ENCODE results near the gene ZDHHC4.

ZDHHC4 gene

GRCh38 chr7:6606866-6607583, 29.8 kb downstream of the ZDHHC4 start:
- DNase-seq (ENCODE audit: low read depth) = no peak

GRCh38 chr7:6607651-6608051, 30.4 kb downstream of the ZDHHC4 start:
- DNase-seq (ENCODE audit: low read depth) = no peak

GRCh38 chr7:6608081-6608480, 30.8 kb downstream of the ZDHHC4 start:
- no peak for DNase-seq (ENCODE audit: low read depth)

DNA sequence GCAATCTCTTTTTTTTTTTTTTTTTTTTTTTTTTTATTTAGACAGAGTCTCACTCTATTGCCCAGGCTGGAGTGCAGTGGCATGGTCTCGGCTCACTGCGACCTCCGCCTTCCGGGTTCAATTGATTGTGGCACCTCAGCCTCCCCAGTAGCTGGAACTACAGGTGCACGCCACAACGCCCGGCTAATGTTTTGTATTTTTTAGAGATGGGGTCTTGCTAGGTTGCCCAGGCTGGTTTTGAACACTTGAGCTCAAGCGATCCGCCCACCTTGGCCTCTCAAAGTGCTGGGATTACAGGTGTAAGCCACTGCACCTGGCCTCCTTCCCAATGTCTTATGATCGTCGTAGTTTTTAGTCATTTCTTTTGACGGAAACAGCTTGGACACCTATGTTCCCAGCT, 31.5 kb downstream of the ZDHHC4 start:
- no peak for DNase-seq (ENCODE audit: low read depth)

DNA sequence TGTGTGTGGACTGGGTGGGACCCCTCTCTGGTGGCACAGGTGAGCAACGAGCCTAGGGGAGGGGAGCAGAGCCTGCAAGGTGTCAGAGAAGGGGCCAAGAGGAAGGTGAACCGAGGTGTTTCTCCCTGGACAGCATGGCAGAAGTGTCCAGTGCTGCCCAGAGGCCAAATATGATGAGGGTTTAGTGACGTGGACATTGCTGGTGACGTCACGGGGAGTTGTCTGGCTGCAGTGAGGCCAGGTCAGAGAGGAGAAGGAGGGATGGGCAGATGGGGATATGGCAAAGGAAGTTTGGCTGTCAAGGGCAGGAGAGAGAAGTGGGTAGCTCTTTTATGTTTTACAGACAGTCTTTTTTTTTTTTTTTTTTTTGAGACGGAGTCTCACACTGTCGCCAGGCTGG, 35.6 kb downstream of the ZDHHC4 start:
- no peak for DNase-seq (ENCODE audit: low read depth)

- no peak for DNase-seq (ENCODE audit: low read depth)
Observed at GRCh38 chr7:6613706-6614105, 36.5 kb downstream of the ZDHHC4 start.

- no peak for DNase-seq (ENCODE audit: low read depth)
Observed at GRCh38 chr7:6614953-6615722, 37.9 kb downstream of the ZDHHC4 start, which contains the start of gene ZNF853. Gene ZNF853, plus strand, starts transcription at chr7:6615610. Its CDS starts 565 bp downstream, at chr7:6616175.

DNA sequence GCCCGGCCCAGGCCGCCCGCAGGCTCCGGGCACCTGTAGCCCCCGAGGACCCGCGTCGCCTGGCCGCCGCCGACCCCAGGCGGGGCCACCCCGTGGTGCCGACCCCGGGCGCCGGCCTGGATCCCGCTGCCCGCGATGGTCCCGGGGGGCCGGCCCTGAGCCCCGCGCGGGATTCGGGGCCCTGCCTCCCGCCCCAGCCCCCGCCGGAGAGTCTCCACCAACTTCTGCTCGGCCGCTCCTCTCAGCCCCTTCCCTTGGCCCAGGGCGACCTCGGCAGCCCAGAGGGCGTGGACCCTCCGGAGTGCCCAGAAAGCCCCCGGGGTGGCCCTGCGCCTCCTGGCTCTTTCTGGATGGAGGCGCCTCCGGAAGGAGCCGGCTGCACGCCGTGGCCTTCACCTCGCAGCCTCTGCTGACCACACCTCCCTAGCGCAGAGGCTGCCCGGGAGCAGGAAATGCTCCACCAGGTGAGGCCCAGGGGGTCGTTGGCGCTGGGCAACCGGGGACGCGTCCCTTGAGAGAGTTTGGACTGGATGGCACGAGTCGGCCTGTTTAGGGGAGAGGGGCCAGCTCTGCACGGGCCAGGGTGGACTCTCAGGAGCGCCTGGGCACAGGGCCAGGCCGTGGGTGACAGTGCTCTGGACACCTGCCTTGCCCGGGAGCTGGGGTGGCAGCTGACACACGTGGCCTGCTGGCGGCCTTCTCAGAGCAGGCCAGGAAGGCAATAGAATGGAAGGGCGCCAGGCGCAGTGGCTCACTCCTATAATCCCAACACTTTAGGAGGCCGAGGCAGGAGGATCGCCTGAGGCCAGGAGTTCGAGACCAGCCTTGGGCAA, 38.7 kb downstream of the ZDHHC4 start:
- no peak for DNase-seq (ENCODE audit: low read depth)

GRCh38 chr7:6616854-6617643, 39.8 kb downstream of the ZDHHC4 start:
- no peak for DNase-seq (ENCODE audit: low read depth)

GRCh38 chr7:6618621-6619020, 41.4 kb downstream of the ZDHHC4 start:
- no peak for DNase-seq (ENCODE audit: low read depth)

GRCh38 chr7:6619961-6620360, 42.7 kb downstream of the ZDHHC4 start:
- DNase-seq (ENCODE audit: low read depth) = no peak

- no peak for DNase-seq (ENCODE audit: low read depth)
Observed at GRCh38 chr7:6621195-6622133, 44.2 kb downstream of the ZDHHC4 start.

DNA sequence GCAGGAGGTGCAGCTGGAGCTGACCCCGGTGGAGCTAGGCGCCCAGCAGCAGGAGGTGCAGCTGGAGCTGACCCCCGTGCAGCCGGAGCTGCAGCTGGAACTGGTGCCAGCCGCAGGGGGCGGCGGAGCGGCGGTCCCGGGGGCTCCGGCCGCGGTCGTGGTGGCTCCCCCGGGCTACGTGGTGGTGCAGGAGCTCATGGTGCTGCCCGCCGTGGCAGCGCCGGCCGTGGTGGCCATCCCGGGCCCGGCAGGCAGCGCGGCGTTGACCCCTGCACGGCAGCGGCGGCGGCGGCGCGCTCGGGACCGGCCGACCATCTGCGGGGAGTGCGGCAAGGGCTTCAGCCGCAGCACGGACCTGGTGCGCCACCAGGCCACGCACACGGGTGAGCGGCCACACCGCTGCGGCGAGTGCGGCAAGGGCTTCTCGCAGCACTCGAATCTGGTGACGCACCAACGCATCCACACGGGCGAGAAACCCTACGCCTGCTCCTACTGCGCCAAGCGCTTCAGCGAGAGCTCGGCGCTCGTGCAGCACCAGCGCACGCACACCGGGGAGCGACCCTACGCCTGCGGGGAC, 45.0 kb downstream of the ZDHHC4 start:
- DNase-seq (ENCODE audit: low read depth) = no peak

GRCh38 chr7:6623589-6624245, 46.5 kb downstream of the ZDHHC4 start:
- no peak for DNase-seq (ENCODE audit: low read depth)

- DNase-seq (ENCODE audit: low read depth) = no peak
Observed at GRCh38 chr7:6624246-6624611, 47.0 kb downstream of the ZDHHC4 start.

DNA sequence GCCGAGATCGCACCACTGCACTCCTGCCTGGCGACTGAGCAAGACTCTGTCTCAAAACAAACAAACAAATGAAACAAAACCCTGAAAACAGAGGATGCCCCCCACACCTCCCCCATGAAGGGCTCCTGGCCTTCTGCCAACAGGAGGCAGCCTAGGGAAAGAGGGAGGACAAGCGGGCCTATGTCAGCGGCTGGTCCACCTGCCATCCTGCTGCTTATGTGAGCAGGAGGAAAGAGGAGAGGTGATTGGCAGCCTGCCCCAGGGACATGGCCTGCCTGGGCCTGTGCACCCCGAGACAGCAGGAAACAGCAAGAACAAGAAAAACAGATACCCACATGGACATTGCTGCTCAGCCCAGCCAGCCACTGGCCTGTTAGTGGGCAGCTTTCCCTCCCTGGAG, 50.8 kb downstream of the ZDHHC4 start:
- no peak for DNase-seq (ENCODE audit: low read depth)

DNA sequence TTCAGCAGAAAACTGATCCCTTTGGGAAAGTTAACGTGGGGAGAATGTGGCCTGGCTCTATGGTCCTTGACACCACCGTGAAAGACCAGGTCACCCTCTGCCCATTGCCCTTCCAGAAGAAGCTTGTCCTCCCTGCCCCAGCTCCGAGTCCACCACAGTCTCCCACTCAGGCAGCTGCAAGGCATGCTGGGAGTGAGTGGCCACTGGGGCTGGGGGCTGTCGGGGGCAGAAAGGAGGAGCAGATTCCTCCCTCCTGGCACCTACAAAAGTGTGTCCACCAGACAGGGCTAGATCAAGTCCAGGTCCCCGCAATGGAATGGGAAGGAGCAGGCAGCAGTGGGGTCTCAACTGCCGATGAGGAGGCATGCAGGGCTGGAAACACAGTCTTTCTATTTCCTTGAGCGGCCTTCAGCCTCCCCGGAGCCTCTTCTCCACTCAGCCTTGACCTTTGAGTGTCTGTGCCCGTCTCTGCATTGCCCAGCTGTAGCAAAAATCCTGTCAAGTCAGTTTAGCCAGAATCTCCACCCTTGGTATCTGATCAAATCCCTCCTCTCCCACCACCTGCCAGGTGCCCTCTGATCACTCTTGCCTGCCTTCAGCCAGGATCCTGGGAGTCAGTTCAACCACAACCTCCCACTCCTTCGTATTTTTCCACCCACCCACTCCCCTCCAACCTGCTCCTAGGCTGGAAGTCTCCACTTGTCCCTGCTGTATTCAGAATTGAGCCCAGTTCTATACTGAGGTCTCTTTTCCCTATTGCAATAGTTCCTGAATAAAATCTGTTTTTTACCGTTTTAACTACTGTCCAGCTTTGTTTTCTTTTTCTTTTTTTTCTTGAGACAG, 53.0 kb downstream of the ZDHHC4 start:
- DNase-seq (ENCODE audit: low read depth) = no peak

DNA sequence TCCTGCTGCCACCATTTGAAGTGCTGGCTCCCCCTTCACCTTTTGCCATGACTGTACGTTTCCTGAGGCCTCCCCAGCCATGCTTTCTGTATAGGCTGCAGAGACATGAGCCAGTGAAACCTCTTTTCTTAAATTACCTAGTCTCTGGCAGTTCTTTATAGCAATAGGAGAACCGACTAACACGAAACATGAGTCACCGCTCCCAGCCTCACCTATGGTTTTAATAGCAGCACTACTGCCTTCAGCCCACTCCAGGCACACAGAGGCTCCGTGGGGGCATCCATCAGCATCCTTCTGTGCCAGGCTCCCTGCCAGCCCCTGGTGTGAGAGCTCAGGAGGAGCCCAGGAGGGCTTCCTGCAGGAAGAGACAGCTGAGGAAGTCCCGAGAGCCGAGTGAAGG, 54.4 kb downstream of the ZDHHC4 start:
- DNase-seq (ENCODE audit: low read depth) = no peak

GRCh38 chr7:6634021-6634420, 56.8 kb downstream of the ZDHHC4 start:
- no peak for DNase-seq (ENCODE audit: low read depth)
